ENCODE results near the gene CD40. TPM values are rescaled to one million over a fixed set of nuclear protein-coding genes. Genes with fewer than 3 reads are reported as not detected.

The CD40 gene
- total RNA-seq, 3 donors from 2014 or later, result 11.7 to 21.6 (median 17.0) TPM

GRCh38 chr20:46164254-46164653, 46.1 kb downstream of the CD40 start:
- Histone ChIP-seq H3K27me3 (peaks cover 0 to 22% of the 10 kb centered on the region in 2 donors), H3K4me3 (no peak overlapping the region), H3K4me1 (no peaks in the 10 kb centered on the region), H3K36me3 (no peaks in the 10 kb centered on the region), H3K9me3 (no peaks in the 10 kb centered on the region), H3K27ac (no peak overlapping the region)
- no peak for TF ChIP-seq POLR2A (IDR thresholded peaks at IDR 0.05)
- no peak for TF ChIP-seq CTCF (IDR thresholded peaks at IDR 0.05)
- no peak for TF ChIP-seq POLR2AphosphoS5 (IDR thresholded peaks at IDR 0.05)
- DNase-seq (ENCODE audit: low spot score in 2 of 2), result no peak
- intact Hi-C loops (cut with DNase I; ENCODE audit: low total_unique reads), result no loop called here

- no peaks in the 10 kb centered on the region for H3K4me1 ChIP-seq
- H3K9me3 ChIP-seq, result no peaks in the 10 kb centered on the region
- H3K27ac ChIP-seq, result no peak overlapping the region
- H3K36me3 ChIP-seq, result no peaks in the 10 kb centered on the region
- TF ChIP-seq POLR2AphosphoS5 (IDR thresholded peaks at IDR 0.05), result no peak
- no peak for TF ChIP-seq POLR2A (IDR thresholded peaks at IDR 0.05)
- no peak for TF ChIP-seq CTCF (IDR thresholded peaks at IDR 0.05)
- intact Hi-C loops (cut with DNase I; ENCODE audit: low total_unique reads), result no loop called here
- no peak for DNase-seq (ENCODE audit: low spot score in 2 of 2)
- H3K27me3 ChIP-seq, result peaks cover 0 to 29% of the 10 kb centered on the region in 2 donors
- H3K4me3 ChIP-seq, result no peak overlapping the region
Measured at GRCh38 chr20:46167080-46167479, 49.0 kb downstream of the CD40 start.

- peaks cover under 1 to 32% of the 10 kb centered on the region in 2 donors for H3K27me3 ChIP-seq
- no peak for DNase-seq (ENCODE audit: low spot score in 2 of 2)
- H3K4me1 ChIP-seq, result no peaks in the 10 kb centered on the region
- no peak overlapping the region for H3K27ac ChIP-seq
- no peaks in the 10 kb centered on the region for H3K36me3 ChIP-seq
- intact Hi-C loops (cut with DNase I; ENCODE audit: low total_unique reads), result no loop called here
- no peaks in the 10 kb centered on the region for H3K9me3 ChIP-seq
- no peak for TF ChIP-seq CTCF (IDR thresholded peaks at IDR 0.05)
- no peak for TF ChIP-seq POLR2A (IDR thresholded peaks at IDR 0.05)
- TF ChIP-seq POLR2AphosphoS5 (IDR thresholded peaks at IDR 0.05), result no peak
- no peak overlapping the region for H3K4me3 ChIP-seq
Measured at GRCh38 chr20:46168438-46168837, 50.3 kb downstream of the CD40 start.

GRCh38 chr20:46169245-46170171, 51.4 kb downstream of the CD40 start:
- no peaks in the 10 kb centered on the region for H3K36me3 ChIP-seq
- intact Hi-C loops (cut with DNase I; ENCODE audit: low total_unique reads), result no loop called here
- H3K4me3 ChIP-seq, result no peak overlapping the region
- no peak for DNase-seq (ENCODE audit: low spot score in 2 of 2)
- peaks cover 9 to 41% of the 10 kb centered on the region in 2 donors for H3K27me3 ChIP-seq
- no peaks in the 10 kb centered on the region for H3K4me1 ChIP-seq
- no peak overlapping the region for H3K27ac ChIP-seq
- no peaks in the 10 kb centered on the region for H3K9me3 ChIP-seq
- TF ChIP-seq POLR2AphosphoS5 (IDR thresholded peaks at IDR 0.05) (no peak), POLR2A (IDR thresholded peaks at IDR 0.05) (no peak), CTCF (IDR thresholded peaks at IDR 0.05) (no peak)

GRCh38 chr20:46171476-46171875, 53.4 kb downstream of the CD40 start:
- H3K9me3 ChIP-seq, result no peaks in the 10 kb centered on the region
- TF ChIP-seq POLR2A (IDR thresholded peaks at IDR 0.05) (no peak), POLR2AphosphoS5 (IDR thresholded peaks at IDR 0.05) (no peak), CTCF (IDR thresholded peaks at IDR 0.05) (no peak)
- no peaks in the 10 kb centered on the region for H3K4me1 ChIP-seq
- H3K27ac ChIP-seq, result no peak overlapping the region
- no peak overlapping the region for H3K4me3 ChIP-seq
- intact Hi-C loops (cut with DNase I; ENCODE audit: low total_unique reads), result no loop called here
- no peaks in the 10 kb centered on the region for H3K36me3 ChIP-seq
- H3K27me3 ChIP-seq, result peaks cover 13 to 52% of the 10 kb centered on the region in 2 donors
- no peak for DNase-seq (ENCODE audit: low spot score in 2 of 2)

Measured in breast epithelium (tissue), 4 donors.